DND-41 (cell line): ENCODE data around the gene ENTPD2.

Experiments
- CTCF ChIP-seq: IDR thresholded peaks from 2 replicates; pipeline ENCODE4 v1.5.1; 2012; ENCODE audit warnings: borderline replicate concordance, low read length, moderate library complexity, mild to moderate bottlenecking; ENCODE audit not compliant: poor library complexity, severe bottlenecking; ENCODE audit errors: extremely low read depth
- EZH2 ChIP-seq: IDR thresholded peaks from 3 replicates; pipeline ENCODE4 v1.6.1; 2012; ENCODE audit warnings: borderline replicate concordance, low read depth, mild to moderate bottlenecking, moderate library complexity, low read length, inconsistent platforms; ENCODE audit not compliant: severe bottlenecking

- TF ChIP-seq CTCF, result no peak
- no peak for TF ChIP-seq EZH2
These were observed 30.7 kb downstream of the ENTPD2 start for GRCh38 chr9:137023157-137023556.
